BJ (cell line): ENCODE measurements around the gene ETFRF1. TPM values are rescaled to one million over a fixed set of nuclear protein-coding genes. Genes with fewer than 3 reads are reported as not detected.

ENCODE experiments used
- CTCF ChIA-PET: fragments of 350-600 bp; formaldehyde crosslinking; extraction: SDS; loops from one replicate; lab custom pipeline; 2021; ENCODE audit warnings: antibody characterized with exemption, inconsistent platforms; lab: Yijun Ruan, JAX
- POLR2A ChIA-PET: fragments of 300-600 bp; sonication (Branson Sonifier 250); formaldehyde crosslinking; extraction: SDS; loops from one replicate; lab custom pipeline; 2021; ENCODE audit warnings: antibody characterized with exemption; lab: Charles Lee
- DNase-seq: peaks from one replicate; pipeline ENCODE4 v3.0.0-alpha.2; 2011; ENCODE audit warnings: low read depth
- H3K27me3 ChIP-seq: 2 replicates; pipeline ENCODE4 v1.6.0; 2011; ENCODE audit warnings: low read length; ENCODE audit not compliant: control insufficient read depth, insufficient read depth
- H3K36me3 ChIP-seq: 2 replicates; pipeline ENCODE4 v1.5.1; 2011; ENCODE audit warnings: low read length; ENCODE audit not compliant: control insufficient read depth, insufficient read depth
- H3K4me3 ChIP-seq: 2 replicates; pipeline ENCODE4 v1.5.1; 2011; ENCODE audit warnings: low read depth, mild to moderate bottlenecking, control low read depth, low read length
- polyA plus RNA-seq: library from polyadenylated mRNA; depleted of rRNA; stranded (reverse); fragments of >200 nt; gene quantifications from 2 replicates; pipeline ENCODE4 v1.2.3, GENCODE V29; 2011; rRNA removed
- TF ChIP-seq, protein P1 (sequence below): IDR thresholded peaks from 2 replicates; pipeline ENCODE4 v1.5.1; 2011; ENCODE audit warnings: low read depth, mild to moderate bottlenecking, control low read depth, inconsistent platforms, low read length, moderate library complexity; ENCODE audit not compliant: insufficient read depth

The ETFRF1 gene
- polyA plus RNA-seq, 1 experiment = 6.0 TPM

- ChIA-PET POLR2A (no interaction called here), CTCF (interaction anchor here (0.8 to 1.2 kb wide), 2 partner anchors 52 to 134 kb away, joined by 3 to 4 read pairs; no protein-coding TSS in a partner anchor)
- TF ChIP-seq, protein P1, sequence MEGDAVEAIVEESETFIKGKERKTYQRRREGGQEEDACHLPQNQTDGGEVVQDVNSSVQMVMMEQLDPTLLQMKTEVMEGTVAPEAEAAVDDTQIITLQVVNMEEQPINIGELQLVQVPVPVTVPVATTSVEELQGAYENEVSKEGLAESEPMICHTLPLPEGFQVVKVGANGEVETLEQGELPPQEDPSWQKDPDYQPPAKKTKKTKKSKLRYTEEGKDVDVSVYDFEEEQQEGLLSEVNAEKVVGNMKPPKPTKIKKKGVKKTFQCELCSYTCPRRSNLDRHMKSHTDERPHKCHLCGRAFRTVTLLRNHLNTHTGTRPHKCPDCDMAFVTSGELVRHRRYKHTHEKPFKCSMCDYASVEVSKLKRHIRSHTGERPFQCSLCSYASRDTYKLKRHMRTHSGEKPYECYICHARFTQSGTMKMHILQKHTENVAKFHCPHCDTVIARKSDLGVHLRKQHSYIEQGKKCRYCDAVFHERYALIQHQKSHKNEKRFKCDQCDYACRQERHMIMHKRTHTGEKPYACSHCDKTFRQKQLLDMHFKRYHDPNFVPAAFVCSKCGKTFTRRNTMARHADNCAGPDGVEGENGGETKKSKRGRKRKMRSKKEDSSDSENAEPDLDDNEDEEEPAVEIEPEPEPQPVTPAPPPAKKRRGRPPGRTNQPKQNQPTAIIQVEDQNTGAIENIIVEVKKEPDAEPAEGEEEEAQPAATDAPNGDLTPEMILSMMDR = no peak
- Histone ChIP-seq H3K36me3 (no peaks in the 10 kb centered on the region), H3K4me3 (no peak overlapping the region), H3K27me3 (0 out of 2 replicates have a peak, but pooled peaks cover 2% of the 10 kb centered on the region)
- no peak for DNase-seq
Measured at GRCh38 chr12:25252946-25253345, 57.9 kb downstream of the ETFRF1 start.

DNA sequence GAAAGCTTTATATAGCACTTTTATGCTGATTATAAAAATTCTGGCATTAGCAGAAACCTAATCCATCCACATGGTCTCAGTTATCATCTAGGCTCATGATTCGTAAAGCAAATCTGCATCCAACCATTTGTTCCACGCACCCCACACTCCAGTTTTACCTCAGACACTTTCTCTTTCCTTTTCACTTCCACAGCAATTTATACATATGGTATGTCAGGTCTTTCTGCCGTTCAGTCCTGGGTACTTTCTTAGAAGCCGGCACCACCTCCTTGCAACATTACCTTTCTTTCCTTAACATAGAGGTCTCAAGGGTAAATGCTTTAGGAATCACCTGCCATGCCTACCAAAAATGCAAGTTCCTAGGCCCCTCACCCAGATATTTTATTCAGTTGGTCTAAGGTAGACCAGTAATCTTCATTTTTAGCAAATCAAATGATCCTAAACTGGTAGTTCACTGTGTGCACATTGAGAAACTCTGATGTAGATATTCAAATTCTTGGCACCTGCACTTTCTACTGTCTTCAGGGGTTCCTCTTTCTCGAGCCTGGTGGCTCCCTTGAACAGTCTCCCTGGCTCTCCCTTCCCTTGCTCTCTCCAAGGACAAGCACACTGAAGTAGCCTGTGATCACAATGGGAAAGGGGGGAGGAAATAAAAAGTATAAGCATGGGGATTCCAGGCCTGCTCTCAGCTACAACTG is 58.5 kb downstream of the ETFRF1 start:
- ChIA-PET CTCF (interaction anchor here (0.8 kb wide), 1 partner anchor 134 kb away, joined by 4 read pairs; no protein-coding TSS in a partner anchor), POLR2A (no interaction called here)
- no peak for DNase-seq
- H3K36me3 ChIP-seq = no peaks in the 10 kb centered on the region
- TF ChIP-seq, protein P1 = no peak
- no peak overlapping the region for H3K4me3 ChIP-seq
- H3K27me3 ChIP-seq = 0 out of 2 replicates have a peak, but pooled peaks cover 2% of the 10 kb centered on the region

GRCh38 chr12:25254271-25254880 is 59.3 kb downstream of the ETFRF1 start:
- H3K4me3 ChIP-seq = no peak overlapping the region
- CTCF ChIA-PET = no interaction called here
- no peak for DNase-seq

More at GRCh38 chr12:25254271-25254880, 59.3 kb downstream of the ETFRF1 start:
- H3K36me3 ChIP-seq = no peaks in the 10 kb centered on the region
- 0 out of 2 replicates have a peak, but pooled peaks cover 2% of the 10 kb centered on the region for H3K27me3 ChIP-seq
- TF ChIP-seq, protein P1 = no peak
- POLR2A ChIA-PET = no interaction called here

Other genes starting within 250 kb of the ETFRF1 start
- 13.2 and 23.8 TPM in 2 replicates for gene BCAT1, start 246.1 kb upstream of the ETFRF1 start, polyA plus RNA-seq
- gene DNAI7, start 77 bp upstream of the ETFRF1 start, polyA plus RNA-seq = 0.11 and 0.21 TPM in 2 replicates
- gene KRAS, start 55.7 kb downstream of the ETFRF1 start, polyA plus RNA-seq = 8.5 and 15.3 TPM in 2 replicates